AG09309 (cell line): Measurements from ENCODE around the gene MAD1L1.

Source experiments
- DNase-seq: peaks from one replicate; pipeline ENCODE4 v3.0.0-alpha.2; 2010; ENCODE audit warnings: low read depth
- H3K4me3 ChIP-seq: 2 replicates; pipeline ENCODE4 v1.5.1; 2011; ENCODE audit warnings: mild to moderate bottlenecking, low read depth, low read length, moderate library complexity; ENCODE audit not compliant: control insufficient read depth
- CTCF ChIP-seq: IDR thresholded peaks from 2 replicates; pipeline ENCODE4 v1.5.1; 2011; ENCODE audit warnings: mild to moderate bottlenecking, low read depth, low read length, inconsistent platforms; ENCODE audit not compliant: insufficient read depth, control insufficient read depth; ENCODE audit errors: missing control alignments

The MAD1L1 gene

GRCh38 chr7:2146676-2147472 lies 85.9 kb downstream of the MAD1L1 start:
- TF ChIP-seq CTCF, result no peak
- no peak for DNase-seq
- H3K4me3 ChIP-seq, result no peak overlapping the region

GRCh38 chr7:2145835-2146580 lies 86.7 kb downstream of the MAD1L1 start:
- no peak for TF ChIP-seq CTCF
- no peak for DNase-seq
- H3K4me3 ChIP-seq, result no peak overlapping the region

GRCh38 chr7:2144926-2145325 lies 87.8 kb downstream of the MAD1L1 start:
- DNase-seq, result no peak
- TF ChIP-seq CTCF, result no peak
- H3K4me3 ChIP-seq, result no peak overlapping the region

- TF ChIP-seq CTCF, result no peak
- DNase-seq, result no peak
- no peak overlapping the region for H3K4me3 ChIP-seq
Observed at GRCh38 chr7:2143981-2144595, 88.7 kb downstream of the MAD1L1 start.

GRCh38 chr7:2143450-2143849 lies 89.3 kb downstream of the MAD1L1 start:
- TF ChIP-seq CTCF, result no peak
- no peak overlapping the region for H3K4me3 ChIP-seq
- no peak for DNase-seq

GRCh38 chr7:2142386-2142785 lies 90.4 kb downstream of the MAD1L1 start:
- DNase-seq, result no peak
- no peak overlapping the region for H3K4me3 ChIP-seq
- no peak for TF ChIP-seq CTCF
